ENCODE measurements around the gene GDAP2.

The GDAP2 gene

DNA sequence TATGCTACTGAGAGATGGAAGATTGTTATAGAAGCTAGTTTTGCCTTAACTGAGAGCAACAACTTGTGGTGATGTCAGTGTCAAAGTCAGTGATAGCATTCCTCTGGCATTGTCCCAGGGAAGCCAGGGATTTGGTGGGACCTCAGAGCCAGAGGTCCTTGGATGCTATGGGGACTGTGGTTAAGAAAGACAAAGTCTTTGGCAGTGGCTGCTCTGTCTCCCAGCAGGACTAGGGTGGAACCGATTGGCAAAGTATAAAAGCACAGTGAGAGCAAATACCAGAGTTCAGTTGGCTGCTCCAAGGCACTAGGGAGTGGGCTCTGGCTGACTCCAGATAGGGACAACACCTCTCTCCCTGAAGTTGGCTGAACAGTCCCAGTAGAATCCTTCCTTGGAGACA lies 104.8 kb downstream of the GDAP2 start:
- TF ChIP-seq, protein P1, sequence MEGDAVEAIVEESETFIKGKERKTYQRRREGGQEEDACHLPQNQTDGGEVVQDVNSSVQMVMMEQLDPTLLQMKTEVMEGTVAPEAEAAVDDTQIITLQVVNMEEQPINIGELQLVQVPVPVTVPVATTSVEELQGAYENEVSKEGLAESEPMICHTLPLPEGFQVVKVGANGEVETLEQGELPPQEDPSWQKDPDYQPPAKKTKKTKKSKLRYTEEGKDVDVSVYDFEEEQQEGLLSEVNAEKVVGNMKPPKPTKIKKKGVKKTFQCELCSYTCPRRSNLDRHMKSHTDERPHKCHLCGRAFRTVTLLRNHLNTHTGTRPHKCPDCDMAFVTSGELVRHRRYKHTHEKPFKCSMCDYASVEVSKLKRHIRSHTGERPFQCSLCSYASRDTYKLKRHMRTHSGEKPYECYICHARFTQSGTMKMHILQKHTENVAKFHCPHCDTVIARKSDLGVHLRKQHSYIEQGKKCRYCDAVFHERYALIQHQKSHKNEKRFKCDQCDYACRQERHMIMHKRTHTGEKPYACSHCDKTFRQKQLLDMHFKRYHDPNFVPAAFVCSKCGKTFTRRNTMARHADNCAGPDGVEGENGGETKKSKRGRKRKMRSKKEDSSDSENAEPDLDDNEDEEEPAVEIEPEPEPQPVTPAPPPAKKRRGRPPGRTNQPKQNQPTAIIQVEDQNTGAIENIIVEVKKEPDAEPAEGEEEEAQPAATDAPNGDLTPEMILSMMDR (IDR thresholded peaks at IDR 0.05), result no peak

DNA sequence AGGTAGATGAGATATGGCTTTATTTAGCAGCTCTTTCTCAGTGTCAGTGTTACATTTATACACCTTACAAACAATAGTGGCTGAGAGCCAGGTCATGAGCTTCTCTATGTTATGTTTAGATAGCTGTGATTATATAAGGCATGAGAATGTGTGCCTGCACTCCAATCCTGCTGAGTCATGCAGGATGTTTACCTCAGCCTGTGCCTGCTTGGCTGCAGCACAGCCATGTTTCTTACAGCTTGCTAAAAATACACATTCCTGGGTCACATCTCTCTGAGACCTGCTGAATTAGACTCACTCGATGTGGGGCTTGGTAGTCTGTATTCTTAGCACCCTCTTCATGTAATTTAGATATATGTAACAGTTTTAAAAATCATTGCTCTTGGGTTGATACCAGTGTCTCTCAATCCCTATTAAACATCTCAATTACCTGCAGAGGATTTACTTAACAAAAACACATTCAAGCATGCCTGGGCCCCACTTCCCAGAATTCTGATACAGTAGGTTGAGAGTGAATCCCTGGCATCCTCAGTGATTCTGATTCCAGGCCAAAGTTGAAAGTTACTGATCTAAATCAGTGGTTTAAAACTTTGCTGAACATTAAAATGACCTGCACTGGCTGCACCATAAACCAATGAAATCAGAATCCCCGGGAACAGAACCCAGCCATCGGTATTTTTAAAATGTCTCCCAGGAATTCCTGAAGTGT lies 107.5 kb downstream of the GDAP2 start:
- TF ChIP-seq, protein P1 (IDR thresholded peaks at IDR 0.05), result no peak

DNA sequence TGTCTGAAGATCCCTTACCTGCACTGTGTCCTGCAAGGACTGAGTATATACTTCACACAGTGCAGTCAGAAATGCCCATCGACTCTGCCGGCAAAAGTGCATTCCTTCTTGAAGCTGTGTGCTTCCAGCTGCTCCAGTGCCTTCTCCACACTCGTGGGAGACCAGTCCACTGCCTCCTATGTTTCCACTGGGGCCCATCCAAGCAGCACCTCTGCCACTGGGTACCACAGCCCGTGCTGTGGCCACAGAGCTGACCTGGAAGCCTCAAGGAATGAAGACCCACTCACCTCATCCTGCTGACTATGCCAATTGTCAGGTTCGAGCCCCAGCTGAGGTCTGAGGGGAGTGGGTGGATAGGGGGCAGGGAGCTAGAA lies 108.1 kb downstream of the GDAP2 start:
- TF ChIP-seq, protein P1 (IDR thresholded peaks at IDR 0.05), result no peak

DNA sequence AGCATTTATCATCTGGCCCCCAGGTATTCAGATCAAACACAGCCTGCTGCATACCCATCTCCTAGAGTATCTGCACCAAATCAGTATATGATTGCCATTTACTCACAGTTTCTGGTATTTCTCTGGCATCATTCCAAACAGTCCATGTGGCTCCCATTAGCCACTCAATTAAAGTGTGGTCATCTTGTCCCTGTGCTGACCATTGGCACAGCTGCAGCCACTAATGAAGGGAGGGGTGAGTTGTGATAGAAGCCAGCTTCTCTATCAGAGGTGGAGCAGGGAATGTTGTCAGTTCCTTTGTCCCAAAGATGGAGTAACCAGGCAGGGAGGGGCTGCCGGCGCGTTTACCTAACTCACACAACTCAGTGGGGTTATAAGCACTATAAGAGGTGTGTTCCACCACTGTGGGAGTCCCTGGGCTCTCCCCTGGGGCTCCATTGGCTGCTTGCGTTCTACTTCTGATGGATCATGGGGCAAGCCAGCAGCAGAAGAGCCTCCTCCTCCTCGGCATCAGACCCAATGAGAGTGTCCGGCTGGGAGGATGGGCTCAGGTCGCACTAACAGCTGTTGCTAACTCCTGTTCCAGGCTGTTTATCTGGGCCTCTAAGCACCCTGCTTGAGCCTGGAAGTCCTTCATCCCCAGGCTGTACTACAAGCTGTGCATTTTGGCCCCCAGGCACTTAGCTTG lies 108.6 kb downstream of the GDAP2 start:
- TF ChIP-seq, protein P1 (IDR thresholded peaks at IDR 0.05), result no peak

DNA sequence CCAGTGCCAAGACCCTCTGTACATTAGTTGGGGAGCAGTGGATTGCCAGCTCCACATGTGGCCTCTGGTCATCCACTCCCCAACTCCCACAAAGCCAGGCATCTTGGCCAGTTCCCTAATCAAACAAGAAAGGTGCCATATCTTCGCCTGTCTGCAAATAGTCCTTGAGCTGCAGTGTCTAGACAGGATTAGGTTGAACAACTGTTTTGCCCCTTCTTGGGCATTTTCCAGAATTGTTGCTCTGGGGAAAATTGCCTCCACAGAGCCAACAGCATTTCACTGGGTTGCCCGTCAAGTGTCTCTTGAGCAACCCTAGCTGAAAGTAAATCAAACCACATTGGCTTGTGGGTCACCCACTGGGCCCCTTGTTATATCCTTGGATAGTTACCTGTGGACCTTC lies 109.3 kb downstream of the GDAP2 start:
- TF ChIP-seq, protein P1 (IDR thresholded peaks at IDR 0.05), result no peak

DNA sequence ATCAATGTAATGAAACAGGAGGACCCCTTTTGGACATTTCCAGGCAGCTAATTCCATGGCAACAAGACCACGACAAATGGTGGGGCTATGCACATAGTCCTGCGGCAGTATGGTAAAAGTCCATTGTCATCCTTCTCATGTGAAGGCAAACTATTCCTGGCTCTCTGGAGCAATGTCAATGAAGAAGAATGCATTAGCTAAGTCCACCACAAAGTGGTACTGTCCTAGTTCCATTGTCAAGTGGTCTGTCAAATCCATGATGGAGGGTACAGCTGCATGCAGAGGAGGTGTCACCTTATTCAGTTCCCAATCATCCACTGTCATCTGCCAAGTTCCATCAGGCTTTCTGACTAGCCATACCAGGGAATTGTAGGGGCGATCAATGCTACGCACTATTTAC lies 110.1 kb downstream of the GDAP2 start:
- TF ChIP-seq, protein P1 (IDR thresholded peaks at IDR 0.05), result no peak

DNA sequence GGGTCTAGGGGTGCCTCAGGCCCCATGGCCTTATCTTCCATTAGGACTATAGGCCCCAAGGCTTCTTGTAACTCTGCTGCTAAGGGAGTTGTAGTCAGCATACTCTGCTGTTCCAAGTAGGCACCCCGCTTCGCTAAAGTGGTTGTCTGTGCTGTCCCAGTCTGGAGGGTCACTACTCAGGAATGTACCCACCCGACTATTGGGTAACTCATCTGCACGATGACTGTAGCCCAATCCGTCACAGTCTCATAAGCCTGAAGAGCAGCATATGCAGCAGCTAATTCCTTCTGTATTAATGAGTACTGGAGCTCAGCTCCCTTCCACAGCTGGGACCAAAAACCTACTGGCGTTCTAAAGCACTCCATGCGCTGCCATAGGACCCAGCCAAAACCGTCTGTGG lies 111.0 kb downstream of the GDAP2 start:
- TF ChIP-seq, protein P1 (IDR thresholded peaks at IDR 0.05), result no peak

Data from LNCAP (cell line).